ENCODE measurements around the gene SEM1.
"Not testable (repeated sequence)": the region's sequence is repeated elsewhere in the genome, so short reads cannot be mapped to it uniquely, and the experiment has no call there.

The SEM1 gene

GRCh38 chr7:96708872-96709271 is 774 bp downstream of the SEM1 start:
- in situ Hi-C loops (cut with HindIII; ENCODE audit: low pct_ligation_motif_present, low pct_unique_long_range_greater_than_20kb, low sequenced_read_pairs): no loop called here
- DNase-seq: no peak

- DNase-seq: peak; percentile 7
- in situ Hi-C loops (cut with HindIII; ENCODE audit: low pct_ligation_motif_present, low pct_unique_long_range_greater_than_20kb, low sequenced_read_pairs): no loop called here
Measured at GRCh38 chr7:96707901-96708774, 1.5 kb downstream of the SEM1 start.

GRCh38 chr7:96701258-96701657 is 8.4 kb downstream of the SEM1 start:
- DNase-seq: no peak
- in situ Hi-C loops (cut with HindIII; ENCODE audit: low pct_ligation_motif_present, low pct_unique_long_range_greater_than_20kb, low sequenced_read_pairs): no loop called here

GRCh38 chr7:96700516-96700915 is 9.1 kb downstream of the SEM1 start:
- in situ Hi-C loops (cut with HindIII; ENCODE audit: low pct_ligation_motif_present, low pct_unique_long_range_greater_than_20kb, low sequenced_read_pairs): no loop called here
- no peak for DNase-seq

- in situ Hi-C loops (cut with HindIII; ENCODE audit: low pct_ligation_motif_present, low pct_unique_long_range_greater_than_20kb, low sequenced_read_pairs): no loop called here
- DNase-seq: no peak
Measured at GRCh38 chr7:96699219-96699871, 10.3 kb downstream of the SEM1 start.

- DNase-seq; in situ Hi-C loops (cut with HindIII; ENCODE audit: low pct_ligation_motif_present, low pct_unique_long_range_greater_than_20kb, low sequenced_read_pairs): not testable (repeated sequence)
Measured at GRCh38 chr7:96698449-96698848, 11.2 kb downstream of the SEM1 start.

GRCh38 chr7:96697822-96698221 is 11.8 kb downstream of the SEM1 start:
- in situ Hi-C loops (cut with HindIII; ENCODE audit: low pct_ligation_motif_present, low pct_unique_long_range_greater_than_20kb, low sequenced_read_pairs): no loop called here
- DNase-seq: no peak

GRCh38 chr7:96695581-96695980 is 14.1 kb downstream of the SEM1 start:
- no peak for DNase-seq
- in situ Hi-C loops (cut with HindIII; ENCODE audit: low pct_ligation_motif_present, low pct_unique_long_range_greater_than_20kb, low sequenced_read_pairs): no loop called here

- no peak for DNase-seq
- in situ Hi-C loops (cut with HindIII; ENCODE audit: low pct_ligation_motif_present, low pct_unique_long_range_greater_than_20kb, low sequenced_read_pairs): no loop called here
Measured at GRCh38 chr7:96694082-96694481, 15.6 kb downstream of the SEM1 start.

- no peak for DNase-seq
- in situ Hi-C loops (cut with HindIII; ENCODE audit: low pct_ligation_motif_present, low pct_unique_long_range_greater_than_20kb, low sequenced_read_pairs): no loop called here
Measured at GRCh38 chr7:96691702-96692101, 17.9 kb downstream of the SEM1 start.

GRCh38 chr7:96689414-96689813 is 20.2 kb downstream of the SEM1 start:
- no peak for DNase-seq
- in situ Hi-C loops (cut with HindIII; ENCODE audit: low pct_ligation_motif_present, low pct_unique_long_range_greater_than_20kb, low sequenced_read_pairs): no loop called here

GRCh38 chr7:96686305-96686704 is 23.3 kb downstream of the SEM1 start:
- in situ Hi-C loops (cut with HindIII; ENCODE audit: low pct_ligation_motif_present, low pct_unique_long_range_greater_than_20kb, low sequenced_read_pairs): no loop called here
- no peak for DNase-seq

GRCh38 chr7:96685755-96686154 is 23.9 kb downstream of the SEM1 start:
- in situ Hi-C loops (cut with HindIII; ENCODE audit: low pct_ligation_motif_present, low pct_unique_long_range_greater_than_20kb, low sequenced_read_pairs): no loop called here

GRCh38 chr7:96685353-96685752 is 24.3 kb downstream of the SEM1 start:
- DNase-seq: no peak
- in situ Hi-C loops (cut with HindIII; ENCODE audit: low pct_ligation_motif_present, low pct_unique_long_range_greater_than_20kb, low sequenced_read_pairs): no loop called here

More at GRCh38 chr7:96685755-96686154, 23.9 kb downstream of the SEM1 start:
- DNase-seq: no peak

- DNase-seq: no peak
- in situ Hi-C loops (cut with HindIII; ENCODE audit: low pct_ligation_motif_present, low pct_unique_long_range_greater_than_20kb, low sequenced_read_pairs): no loop called here
Measured at GRCh38 chr7:96679886-96680285, 29.8 kb downstream of the SEM1 start.

- DNase-seq: no peak
Measured at GRCh38 chr7:96676919-96677318, 32.7 kb downstream of the SEM1 start.

GRCh38 chr7:96675548-96675947 is 34.1 kb downstream of the SEM1 start:
- in situ Hi-C loops (cut with HindIII; ENCODE audit: low pct_ligation_motif_present, low pct_unique_long_range_greater_than_20kb, low sequenced_read_pairs): no loop called here
- DNase-seq: no peak

More at GRCh38 chr7:96676919-96677318, 32.7 kb downstream of the SEM1 start:
- in situ Hi-C loops (cut with HindIII; ENCODE audit: low pct_ligation_motif_present, low pct_unique_long_range_greater_than_20kb, low sequenced_read_pairs): no loop called here

GRCh38 chr7:96674565-96674964 is 35.1 kb downstream of the SEM1 start:
- in situ Hi-C loops (cut with HindIII; ENCODE audit: low pct_ligation_motif_present, low pct_unique_long_range_greater_than_20kb, low sequenced_read_pairs): no loop called here
- no peak for DNase-seq

GRCh38 chr7:96671854-96672253 is 37.8 kb downstream of the SEM1 start:
- DNase-seq: no peak

More at GRCh38 chr7:96671854-96672253, 37.8 kb downstream of the SEM1 start:
- in situ Hi-C loops (cut with HindIII; ENCODE audit: low pct_ligation_motif_present, low pct_unique_long_range_greater_than_20kb, low sequenced_read_pairs): no loop called here
